Stimulated activated CD8-positive, alpha-beta memory T cell treated with anti-CD3 and anti-CD28 coated beads, Interleukin-4, amount 100 ng/mL, for 24 hours (primary cell): ENCODE results near the gene NUDT4.
A peak's percentile ranks its signal among the peaks of the same experiment; 100 is the strongest.

Source experiments
- DNase-seq: peaks from one replicate; pipeline ENCODE4 v3.0.0-alpha.2; 2020; ENCODE audit warnings: low read depth

Gene NUDT4

DNA sequence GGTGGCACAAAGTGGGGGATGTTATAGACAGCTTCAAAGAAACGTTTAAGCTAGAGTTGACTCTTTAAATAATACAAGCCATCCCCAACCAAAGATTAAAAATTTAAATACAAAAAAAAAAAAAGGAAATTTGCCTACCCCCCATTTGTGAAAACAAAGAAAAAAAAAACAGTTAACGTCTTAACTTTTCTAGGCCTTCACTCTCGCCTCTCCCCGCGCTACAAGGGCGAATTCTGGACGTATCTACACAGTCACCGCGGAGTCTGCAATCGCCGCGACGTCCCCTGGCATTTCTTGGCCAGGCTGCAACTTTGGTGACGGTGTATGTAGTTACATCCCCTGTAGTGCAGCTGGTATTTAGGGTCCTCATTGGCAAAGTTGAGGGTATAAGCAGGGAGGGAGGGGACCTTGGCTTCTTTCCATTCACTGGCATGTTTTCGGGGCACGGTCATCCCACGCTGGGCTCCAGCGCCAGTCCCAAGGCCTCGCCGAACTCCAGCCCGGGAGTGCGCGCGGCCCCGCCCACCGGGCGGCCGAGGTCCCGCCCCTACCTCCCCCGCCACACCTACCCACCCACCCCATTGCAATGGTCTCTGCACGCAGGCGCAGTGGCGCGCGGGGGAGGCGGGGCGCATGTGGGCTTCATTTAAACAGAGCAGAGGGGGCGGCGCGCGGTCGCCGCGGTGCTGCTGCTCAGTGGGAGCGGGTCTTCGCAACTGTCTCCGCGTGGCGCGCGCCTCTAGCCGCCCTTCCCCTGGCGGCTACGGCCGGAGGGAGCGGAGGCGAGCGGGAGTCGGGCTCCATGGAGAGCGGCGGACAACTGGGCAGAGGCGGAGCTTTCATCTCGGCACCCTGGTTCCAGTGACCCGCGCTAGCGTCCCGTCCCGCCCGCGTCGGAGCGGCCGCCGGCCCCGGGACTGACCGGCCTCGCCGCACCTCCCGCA, at the start of gene NUDT4:
TSS of gene NUDT4 (plus strand) at position 674 of the 944 bp plus-strand sequence. CDS start 398 bp downstream, outside the sequence.
- peak; percentile 98 for DNase-seq

DNA sequence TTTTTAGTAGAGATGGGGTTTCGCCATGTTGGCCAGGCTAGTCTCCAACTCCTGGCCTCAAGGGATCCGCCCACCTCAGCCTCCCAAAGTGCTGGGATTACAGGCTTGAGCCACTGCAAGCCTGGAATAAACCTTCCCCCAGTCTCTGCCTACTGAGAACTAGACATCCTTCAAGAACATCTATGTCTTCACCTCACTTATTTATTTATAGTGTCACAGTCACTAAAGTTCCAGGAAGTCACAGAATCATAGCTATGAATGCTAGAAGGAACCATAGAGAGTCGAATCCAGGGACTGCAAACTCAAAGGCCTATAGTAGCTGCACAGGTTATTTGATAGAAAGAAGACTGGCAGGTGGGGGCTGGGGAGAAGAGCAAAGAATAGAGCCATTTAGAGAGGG, 44.7 kb upstream of the NUDT4 start:
- no peak for DNase-seq

DNA sequence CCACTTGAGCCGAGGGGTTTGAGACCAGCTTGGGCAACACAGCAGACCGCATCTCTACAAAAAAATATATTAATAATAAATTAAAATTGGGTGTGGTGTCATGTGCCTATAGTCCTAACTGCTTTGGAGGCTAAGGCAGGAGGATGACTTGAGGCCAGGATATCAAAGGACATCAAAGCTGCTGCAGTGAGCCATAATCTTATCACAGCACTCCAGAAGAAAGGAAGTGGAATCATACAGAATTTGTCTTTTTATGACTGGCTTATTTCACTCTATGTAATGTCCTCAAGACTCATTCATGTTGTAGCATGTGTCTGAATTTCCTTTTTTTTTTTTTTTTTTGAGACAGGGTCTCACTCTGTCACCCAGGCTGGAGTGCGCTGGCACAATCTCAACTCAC, 43.9 kb upstream of the NUDT4 start:
- no peak for DNase-seq

DNA sequence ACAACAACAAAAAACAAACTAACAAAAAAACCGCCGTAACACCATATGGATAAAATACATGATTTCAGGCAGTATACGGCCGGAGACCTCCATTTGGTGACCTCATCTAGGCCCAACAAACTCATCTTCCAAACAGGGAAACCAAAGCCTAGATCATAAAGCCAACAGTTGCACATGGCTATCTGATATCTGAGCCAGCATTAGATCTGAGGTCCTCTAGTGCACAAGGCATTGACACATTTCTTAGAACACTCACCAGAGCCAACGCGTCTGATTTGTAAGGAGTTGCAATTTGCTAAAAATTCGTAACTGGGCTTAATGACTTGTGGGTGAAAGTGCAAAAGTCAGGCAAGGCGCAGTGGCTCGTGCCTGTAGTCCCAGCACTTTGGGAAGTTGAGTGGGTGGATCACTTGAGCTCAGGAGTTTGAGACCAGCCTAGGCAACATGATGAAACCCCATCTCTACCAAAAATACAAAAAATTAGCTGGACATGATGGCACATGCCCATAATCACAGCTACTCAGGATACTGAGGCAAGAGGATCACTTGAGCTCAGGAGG, 42.0 kb upstream of the NUDT4 start:
- no peak for DNase-seq

DNA sequence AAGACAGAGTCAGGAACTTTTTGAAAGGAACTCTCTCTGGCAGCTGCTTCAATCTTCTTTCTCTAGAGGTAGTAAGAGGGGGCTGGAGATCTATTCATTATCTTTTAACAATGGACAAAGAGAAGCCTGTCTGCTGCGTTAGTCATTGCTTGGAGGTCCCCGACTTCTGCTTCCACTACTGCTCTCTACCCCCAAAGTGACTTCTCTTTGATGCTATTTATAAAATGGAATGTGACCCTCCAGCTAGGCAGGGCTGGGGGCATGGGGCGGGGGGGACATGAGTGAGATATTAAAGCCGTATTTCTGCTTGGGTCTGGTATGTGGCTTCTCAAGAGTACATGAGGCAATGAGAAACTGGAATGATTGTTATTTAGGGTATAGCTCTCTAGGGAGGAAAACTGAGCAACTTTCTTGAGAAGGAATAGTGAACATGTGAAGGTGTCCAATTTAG, 41.4 kb upstream of the NUDT4 start:
- DNase-seq = no peak

DNA sequence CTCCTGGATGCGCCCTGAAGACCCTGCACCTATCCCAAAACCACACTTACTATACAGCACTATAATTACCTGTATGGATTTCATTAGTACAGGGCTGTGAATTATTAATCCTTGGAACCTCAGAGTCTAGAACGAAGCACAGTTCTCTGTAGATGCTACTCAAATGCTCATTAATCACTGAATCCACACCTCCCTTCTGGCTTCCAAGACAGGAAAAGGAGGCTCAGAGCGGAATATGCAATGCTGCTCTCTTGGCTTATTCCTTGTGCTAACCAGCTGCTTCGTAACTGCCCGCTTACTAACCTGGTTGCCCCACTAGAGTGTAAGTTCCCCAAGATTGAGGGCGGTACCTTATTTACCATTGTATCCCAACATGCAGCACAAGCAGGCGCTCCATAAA, 39.1 kb upstream of the NUDT4 start:
- DNase-seq = no peak

DNA sequence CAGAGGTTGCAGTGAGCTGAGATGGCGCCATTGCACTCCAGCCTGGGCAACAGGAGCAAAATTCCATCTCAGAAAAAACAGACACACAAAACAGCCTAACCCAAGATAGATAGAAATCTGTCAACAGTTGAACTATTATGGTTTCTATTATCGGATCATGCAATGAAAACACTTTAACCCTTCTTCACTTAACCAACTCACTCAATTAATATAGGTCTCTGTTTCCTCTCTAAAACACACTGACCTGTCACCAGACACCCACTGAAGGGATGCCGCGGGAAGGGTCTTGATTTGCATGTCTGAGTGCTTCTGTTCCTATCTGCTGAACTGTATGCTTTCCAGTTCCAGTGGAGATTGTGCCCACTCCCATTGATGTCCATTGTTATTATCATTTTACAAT, 38.0 kb upstream of the NUDT4 start:
- DNase-seq = no peak

DNA sequence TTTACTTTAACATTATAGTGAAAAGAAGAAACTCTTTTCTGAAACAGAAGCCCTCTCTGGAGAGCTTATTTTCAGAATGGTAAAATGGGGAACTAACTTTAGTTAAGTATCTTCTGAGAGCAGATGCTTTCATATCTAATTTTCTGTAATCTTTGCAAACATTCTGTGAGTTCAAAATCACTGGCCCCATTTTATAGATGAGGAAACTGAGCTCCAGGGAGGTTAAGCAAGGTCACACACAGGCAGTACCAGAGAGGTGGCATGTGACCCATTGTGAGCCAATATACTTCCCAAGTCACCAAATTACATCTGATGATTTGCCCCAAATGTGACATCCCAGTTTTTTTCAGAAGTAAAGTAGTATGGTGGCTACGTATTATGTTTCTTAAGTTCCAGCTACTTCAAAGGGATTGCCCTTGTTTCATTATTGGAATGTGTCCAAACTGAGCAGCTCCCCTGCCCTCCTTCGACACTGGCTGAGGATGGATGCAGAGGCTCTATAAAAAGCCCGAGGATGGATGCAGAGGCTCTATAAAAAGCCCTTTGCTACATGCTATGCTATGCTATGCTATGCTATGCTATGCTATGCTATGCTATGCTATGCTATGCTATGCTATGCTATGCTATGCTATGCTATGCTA, 36.2 kb upstream of the NUDT4 start:
- no peak for DNase-seq

DNA sequence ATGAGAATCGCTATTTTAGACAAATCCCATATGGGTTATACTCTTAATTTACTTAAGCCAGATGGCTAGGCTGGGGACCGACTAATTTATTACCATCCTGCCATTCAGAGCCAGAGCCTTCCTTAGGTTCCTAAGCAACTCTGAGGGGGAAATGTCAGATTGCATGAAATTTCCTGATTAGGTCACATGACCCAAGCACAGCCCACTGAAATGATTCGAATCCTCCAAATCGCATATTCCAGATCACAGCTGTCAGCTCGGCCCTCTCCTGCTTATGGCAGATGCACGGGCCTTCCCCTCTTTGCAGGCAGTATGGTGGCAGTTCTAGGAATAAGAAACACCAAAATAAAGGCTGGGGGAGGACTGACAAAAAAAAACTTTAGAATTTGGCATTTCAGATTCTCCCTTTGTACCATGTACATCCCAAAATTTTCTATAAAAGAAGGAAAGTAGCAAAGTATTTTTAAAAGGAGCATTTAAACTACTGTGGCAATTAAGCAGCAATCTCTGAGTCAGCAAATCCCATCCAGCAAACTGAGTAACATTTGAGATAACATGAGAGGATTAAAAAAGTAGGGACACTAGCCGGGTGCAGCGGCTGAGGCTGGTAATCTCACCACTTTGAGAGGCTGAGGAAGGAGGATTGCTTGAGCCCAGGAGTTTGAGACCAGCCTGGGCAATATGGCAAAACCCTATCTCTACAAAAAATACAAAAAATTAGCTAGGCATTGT, 30.5 kb upstream of the NUDT4 start:
- DNase-seq = no peak

DNA sequence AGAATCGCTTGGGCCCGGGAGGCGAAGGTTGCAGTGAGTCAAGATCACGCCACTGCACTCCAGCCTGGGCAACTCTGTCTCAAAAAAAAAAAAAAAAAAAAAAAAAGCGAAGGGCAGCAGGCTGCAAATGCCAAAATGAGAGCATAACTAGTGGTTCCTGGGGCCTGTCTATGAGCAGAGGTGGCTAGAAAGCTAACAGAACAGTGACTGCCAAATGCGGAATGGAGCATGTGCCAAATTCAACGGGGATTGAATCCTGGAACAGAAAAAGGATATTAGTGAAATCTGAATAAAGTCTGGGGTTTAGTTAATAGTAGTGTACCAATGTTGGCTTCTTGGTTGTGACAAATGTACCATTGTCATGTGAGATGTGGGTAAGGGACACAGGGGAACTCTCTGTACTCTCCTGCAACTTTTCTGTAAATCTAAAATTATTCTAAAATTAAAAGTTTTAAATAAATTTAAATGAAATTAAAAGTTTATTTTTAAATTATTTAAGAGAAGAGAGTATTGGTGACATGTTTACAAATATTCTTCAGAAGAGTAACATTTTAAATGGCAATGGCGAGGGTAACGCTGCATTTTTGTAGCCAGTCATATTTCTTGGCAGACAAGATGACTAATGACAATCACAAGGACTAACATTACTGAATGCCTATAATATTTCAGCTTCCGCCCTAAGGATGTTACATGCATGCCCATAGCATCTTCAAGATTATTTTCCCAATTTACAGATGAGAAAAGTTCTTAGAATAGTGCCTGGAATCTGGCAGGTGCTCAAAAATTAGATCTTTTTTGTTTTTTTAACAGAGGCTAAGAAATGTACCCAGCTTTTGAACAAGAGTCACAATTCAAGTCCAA, 28.9 kb upstream of the NUDT4 start:
- DNase-seq = no peak

DNA sequence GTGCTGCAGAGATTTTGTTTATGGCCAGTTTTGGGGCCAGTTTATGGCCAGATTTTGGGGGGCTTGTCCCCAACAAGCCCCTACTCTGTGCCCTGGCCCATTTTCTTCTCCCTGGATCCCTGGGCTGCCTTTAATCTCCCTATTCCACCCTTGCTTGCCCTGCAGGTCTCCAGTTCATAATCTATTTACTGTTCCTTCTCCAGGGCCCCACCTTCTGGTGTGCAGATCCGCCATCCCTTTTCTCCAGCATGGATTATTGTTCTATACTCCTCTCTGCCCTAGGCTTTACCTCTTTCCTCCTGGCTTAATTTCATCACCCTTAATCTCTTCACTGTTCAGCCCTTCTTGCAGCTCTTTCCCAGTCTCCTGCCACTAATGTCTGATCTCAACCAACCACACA, 26.0 kb upstream of the NUDT4 start:
- no peak for DNase-seq

DNA sequence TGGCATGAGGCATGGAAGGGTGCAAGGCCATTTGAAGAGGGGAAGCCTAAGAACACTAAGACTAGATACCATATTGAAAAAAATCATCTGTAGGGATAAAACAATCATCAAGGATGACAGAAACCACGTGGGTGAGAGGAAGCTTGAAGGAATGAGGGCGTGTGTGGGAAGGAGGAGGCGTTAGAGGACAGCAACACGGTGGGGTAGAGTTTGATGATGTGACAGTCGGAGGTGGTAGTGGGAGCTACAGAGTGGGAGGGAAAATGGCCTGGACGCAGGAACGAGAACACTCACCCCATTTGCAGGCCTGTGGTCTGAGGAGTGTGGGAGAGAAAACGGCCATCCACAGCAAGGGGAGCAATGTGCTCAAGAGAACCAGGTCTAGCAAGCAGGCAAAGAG, 25.4 kb upstream of the NUDT4 start:
- DNase-seq = no peak

DNA sequence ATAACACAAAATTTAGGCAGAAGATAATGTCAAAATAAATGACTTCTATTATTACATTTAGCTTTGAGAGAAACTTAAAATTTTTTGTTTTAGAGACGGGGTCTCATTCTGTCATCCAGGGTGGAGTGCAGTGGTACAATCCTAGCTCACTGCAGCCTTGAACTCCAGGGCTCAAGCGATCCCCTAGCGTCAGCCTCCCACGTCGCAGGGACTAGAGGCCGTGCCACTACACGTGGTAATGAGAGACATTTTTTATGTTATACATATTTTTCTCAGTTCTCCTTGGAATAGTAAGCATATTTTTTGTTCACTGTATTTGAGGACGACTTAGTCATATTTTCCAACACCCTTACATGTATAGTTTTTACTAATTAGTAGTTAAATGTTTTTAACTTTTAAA, 21.5 kb upstream of the NUDT4 start:
- no peak for DNase-seq

DNA sequence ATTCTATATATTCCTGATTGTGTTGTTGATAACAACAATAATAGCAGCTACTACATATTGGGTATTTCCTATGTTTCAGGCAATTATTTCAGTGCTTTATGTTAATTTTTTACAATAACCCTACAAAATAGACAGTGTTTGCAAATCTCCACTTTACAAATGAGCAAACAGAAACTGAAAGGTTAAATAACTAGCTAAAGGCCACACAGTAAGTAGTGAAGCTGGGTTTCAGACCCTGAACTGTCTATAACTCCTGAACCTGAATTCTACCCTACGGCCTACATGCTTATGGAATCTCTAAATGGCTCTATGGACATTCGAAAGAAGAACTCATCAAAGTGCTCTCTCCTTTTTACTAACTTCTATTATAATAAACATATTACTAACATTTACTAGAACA, 19.7 kb upstream of the NUDT4 start:
- no peak for DNase-seq

DNA sequence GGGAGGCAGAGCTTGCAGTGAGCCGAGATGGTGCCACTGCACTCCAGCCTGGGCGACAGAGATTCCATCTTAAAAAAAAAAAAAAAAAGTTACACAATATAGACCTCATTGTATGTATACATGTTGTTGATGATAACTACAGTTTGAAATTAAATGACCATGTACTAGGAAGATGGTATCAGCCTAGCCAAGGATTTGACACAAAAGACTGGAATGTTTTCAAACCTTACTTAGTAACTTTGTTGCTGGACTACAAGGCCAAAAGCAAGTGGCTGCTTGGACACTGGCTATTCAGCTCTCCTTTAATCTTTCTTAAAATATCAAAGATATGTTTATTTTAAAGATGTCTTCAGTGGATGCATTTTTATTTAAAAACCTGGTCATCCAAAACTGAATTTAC, 18.9 kb upstream of the NUDT4 start:
- no peak for DNase-seq

DNA sequence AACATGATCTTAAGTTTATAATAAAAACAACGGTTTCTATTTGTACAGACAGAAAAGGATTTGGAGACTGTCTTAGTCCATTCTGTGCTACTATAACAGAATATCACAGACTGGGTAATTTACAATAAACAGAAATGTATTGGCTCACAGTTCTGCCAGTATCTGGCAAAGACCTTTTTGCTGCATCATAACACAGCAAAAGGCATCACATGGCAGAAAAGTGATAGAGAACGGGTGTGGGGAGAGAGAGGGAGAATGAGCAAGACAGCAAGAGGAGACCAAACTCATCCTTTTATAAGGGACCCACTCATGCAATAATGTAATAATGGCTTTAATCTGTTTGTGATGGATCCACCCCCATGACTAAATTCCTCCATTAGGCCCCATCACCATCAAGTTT, 17.0 kb upstream of the NUDT4 start:
- DNase-seq = no peak

DNA sequence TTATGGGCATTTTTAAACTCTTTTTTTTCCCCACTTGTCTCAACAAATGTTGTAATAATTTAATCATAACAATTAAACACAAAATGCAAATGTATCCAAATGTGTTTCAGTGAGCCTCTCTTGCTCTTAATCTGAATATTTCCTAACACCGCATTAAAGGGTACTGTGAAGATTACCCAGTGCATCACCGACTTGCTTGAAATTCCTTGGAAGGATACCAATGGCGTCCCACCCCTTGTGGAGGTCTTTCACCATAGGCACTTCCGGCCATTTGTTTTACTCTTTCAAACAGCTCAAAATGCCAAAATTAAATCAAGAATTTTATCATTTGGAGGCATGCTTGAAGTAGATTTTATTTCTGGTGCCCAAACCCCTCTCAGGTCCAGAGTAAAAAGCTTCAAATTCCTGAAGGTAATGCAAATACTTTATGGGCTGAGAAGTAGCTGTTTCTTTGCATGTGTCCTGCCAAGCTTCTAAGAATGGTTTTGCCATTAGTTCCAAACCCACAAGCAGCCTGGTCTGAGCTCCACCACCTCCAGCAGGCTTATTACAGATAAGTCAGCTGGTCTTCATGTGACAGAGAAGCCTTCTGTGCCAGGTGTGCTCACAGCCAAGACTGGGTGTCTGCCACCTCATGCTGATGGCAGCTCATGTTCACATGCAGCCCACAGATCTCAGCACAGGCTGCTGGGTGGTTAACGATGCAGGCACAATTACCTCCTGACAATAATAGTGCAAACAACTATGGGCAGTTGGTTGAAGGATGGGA, 16.4 kb upstream of the NUDT4 start:
- DNase-seq = no peak

DNA sequence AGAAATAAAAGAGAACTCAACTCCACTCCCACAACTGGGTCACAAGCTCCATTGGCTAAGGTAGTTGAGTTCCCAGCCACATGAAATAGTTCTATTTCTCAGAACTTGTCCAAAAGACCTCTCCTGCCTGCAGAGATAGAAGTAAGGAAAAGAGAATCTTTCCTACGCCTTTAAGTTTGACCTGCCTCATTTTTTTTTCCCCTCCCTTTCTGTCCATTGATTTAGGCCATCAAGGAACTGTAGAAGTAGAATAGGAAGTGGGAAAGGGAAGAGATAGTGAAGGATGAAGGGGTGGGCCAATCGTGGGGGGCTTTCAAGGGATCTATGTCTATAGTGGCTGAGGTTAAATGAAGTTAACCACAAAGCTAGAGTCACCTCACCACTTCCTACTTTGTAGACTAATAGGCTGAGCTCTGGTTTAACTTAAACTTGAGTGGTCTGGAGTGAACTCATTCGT, 13.9 kb upstream of the NUDT4 start:
- DNase-seq = no peak

DNA sequence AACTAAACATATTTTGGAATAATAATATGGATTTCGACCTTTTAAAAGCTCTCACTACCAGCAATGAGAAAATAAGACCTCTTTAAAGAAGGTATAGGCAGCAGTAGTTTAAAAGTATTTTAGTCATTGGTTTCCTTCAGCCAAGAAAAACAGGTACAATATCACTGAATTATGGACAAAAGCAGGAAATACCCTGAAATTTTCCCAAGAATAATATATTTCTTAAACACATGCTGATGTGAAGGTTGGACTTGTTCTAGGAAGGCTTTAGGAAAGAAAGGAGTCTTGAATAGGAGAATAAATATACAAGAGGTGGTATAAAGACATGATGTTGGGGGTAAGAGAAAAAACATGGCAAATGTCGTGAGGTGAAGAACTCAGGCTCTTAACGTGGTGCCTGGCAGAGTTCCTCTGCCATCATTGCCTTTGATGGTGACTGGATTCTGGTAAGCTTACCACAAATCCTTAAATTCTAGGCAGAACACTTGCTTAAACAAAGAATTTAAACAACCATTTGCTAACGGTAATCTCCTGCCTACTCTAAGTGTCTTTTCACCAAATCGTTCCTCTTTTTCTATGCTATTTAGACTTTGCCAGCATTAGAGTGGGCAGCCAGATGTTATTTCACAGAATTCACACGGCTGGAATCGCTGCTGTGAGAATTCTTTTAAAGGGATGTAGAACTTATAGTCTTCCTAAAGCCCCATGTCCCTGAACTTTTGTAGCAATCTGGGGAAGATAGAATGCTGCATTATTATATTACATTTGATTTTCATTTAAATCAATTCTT, 11.9 kb upstream of the NUDT4 start:
- no peak for DNase-seq

DNA sequence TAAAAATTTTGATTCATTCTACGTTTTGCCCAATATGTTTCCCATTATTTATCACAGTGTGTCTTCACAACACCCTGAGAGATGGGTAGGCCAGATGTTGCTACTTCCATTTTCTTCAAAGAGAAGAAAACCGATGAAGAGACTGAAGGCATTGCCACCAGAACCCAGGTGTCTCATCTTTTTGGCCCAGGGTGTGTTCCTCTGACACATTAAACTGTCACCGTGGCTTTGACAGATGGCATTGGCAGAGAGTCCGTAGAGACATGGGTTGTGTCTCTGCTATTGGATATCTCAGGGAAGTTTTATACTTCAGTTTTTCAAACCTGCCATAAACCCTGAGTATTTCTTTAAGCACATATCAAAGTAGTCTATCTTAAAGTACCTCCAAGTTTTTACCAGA, 11.3 kb upstream of the NUDT4 start:
- DNase-seq = no peak
